ENCODE measurements around the gene SLC47A2. TPM values are rescaled to one million over a fixed set of nuclear protein-coding genes. Genes with fewer than 3 reads are reported as not detected.
"Not testable (repeated sequence)": the region's sequence is repeated elsewhere in the genome, so short reads cannot be mapped to it uniquely, and the experiment has no call there.

Gene SLC47A2
- not detected for total RNA-seq

DNA sequence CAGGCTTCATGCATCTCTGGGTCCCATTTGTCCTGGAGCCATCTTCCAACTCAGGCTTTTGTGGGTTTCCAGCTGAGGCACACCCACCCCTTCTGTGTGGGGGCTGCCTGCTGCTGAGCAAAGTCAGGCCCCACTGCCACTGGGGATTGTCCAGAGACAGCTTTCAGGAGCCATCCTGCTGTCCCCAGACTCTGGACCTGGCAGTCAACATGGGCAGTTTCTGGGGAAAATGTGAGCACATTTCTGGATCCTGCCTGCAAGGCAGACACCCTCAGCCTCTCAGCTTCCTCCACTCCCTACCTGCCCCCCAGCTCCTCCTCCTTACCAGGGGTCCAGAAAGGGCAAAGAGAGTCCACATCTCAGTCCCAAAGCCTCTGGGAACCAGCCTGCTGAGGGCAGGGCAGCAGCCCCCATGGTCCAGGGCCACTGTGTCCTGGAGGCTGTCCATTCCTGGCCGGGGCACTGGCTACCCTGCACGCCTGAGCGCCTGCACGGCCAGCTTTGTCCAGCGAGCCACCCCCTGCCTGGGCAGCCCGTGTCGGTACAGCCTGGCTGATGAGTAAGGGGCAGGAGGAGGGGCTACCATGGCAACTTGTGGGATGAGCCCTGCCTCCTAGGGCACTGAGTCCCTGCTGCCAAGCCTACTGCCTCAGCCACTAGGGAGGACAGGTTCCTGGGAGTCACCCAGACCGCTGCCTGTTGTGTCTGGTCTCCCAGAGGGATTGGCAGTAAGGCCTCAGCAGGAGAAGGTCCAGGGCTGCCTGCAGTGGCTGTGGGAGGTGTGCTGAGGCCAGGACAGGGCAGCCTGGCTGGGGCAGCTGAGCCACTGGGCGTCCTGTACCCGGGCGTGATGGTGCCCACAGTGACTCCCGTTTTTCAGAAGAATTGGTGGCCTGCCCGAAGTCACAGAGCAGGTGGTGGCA lies at the start of gene SLC47A2:
TSS of gene SLC47A2 (minus strand) at position 477 of the 923 bp plus-strand sequence. CDS start at position 448, 29 bp downstream.
- 67% methylated on average over 10 of the region's 13 CpGs for WGBS
- Histone ChIP-seq H3K27ac (no peak within 1 kb of the TSS), H3K4me3 (no peak within 1 kb of the TSS), H3K36me3 (no peaks in the 10 kb centered on the region), H3K4me1 (replicated peaks) (no peaks in the 10 kb centered on the region), H3K27me3 (replicated peaks; ENCODE audit: insufficient read depth) (no peaks in the 10 kb centered on the region), H3K9me3 (no peaks in the 10 kb centered on the region)
- TF ChIP-seq POLR2AphosphoS5 (IDR thresholded peaks at IDR 0.05) = no peak
- no peak for TF ChIP-seq POLR2A (IDR thresholded peaks at IDR 0.05)
- no peak for TF ChIP-seq CTCF (IDR thresholded peaks at IDR 0.05)
- intact Hi-C loops (cut with DNase I) = no loop called here
- no peak for DNase-seq (ENCODE audit: low spot score)

- TF ChIP-seq CTCF (IDR thresholded peaks at IDR 0.05) = no peak
- Histone ChIP-seq H3K27me3 (replicated peaks; ENCODE audit: insufficient read depth) (no peaks in the 10 kb centered on the region), H3K36me3 (no peaks in the 10 kb centered on the region), H3K4me3 (no peak overlapping the region), H3K27ac (no peak overlapping the region), H3K4me1 (replicated peaks) (no peaks in the 10 kb centered on the region), H3K9me3 (no peaks in the 10 kb centered on the region)
- WGBS = 71% methylated on average over 7 of the region's 7 CpGs
- intact Hi-C loops (cut with DNase I) = loop anchor here (1.0 kb wide), 1 partner anchor 252 kb away; no protein-coding TSS in a partner anchor
- DNase-seq (ENCODE audit: low spot score) = no peak
Observed at GRCh38 chr17:19766016-19766415, 49.6 kb upstream of the SLC47A2 start.

- not testable (repeated sequence) for H3K27ac ChIP-seq; H3K4me1 ChIP-seq (replicated peaks); H3K36me3 ChIP-seq; H3K27me3 ChIP-seq (replicated peaks; ENCODE audit: insufficient read depth); H3K9me3 ChIP-seq; DNase-seq (ENCODE audit: low spot score); H3K4me3 ChIP-seq
- WGBS = 94% methylated on average over 6 of the region's 6 CpGs
- intact Hi-C loops (cut with DNase I) = loop anchor here (5.0 kb wide), 2 partner anchors 117 to 402 kb away; partner anchors contain the start of genes ALDH3A2 and B9D1
Observed at GRCh38 chr17:19763991-19764390, 47.6 kb upstream of the SLC47A2 start.

- no peak for DNase-seq (ENCODE audit: low spot score)
- no peaks in the 10 kb centered on the region for H3K9me3 ChIP-seq
- no peaks in the 10 kb centered on the region for H3K36me3 ChIP-seq
- no peak overlapping the region for H3K27ac ChIP-seq
- WGBS = 96% methylated on average over 2 of the region's 2 CpGs
- H3K27me3 ChIP-seq (replicated peaks; ENCODE audit: insufficient read depth) = no peaks in the 10 kb centered on the region
- intact Hi-C loops (cut with DNase I) = loop anchor here (5.0 kb wide), 2 partner anchors 116 to 401 kb away; partner anchors contain the start of genes ALDH3A2 and B9D1
- no peak for TF ChIP-seq POLR2A (IDR thresholded peaks at IDR 0.05)
- no peak overlapping the region for H3K4me3 ChIP-seq
- H3K4me1 ChIP-seq (replicated peaks) = no peaks in the 10 kb centered on the region
Observed at GRCh38 chr17:19763416-19763815, 47.0 kb upstream of the SLC47A2 start.

- WGBS = 42% methylated on average over 12 of the region's 15 CpGs
- H3K4me3 ChIP-seq = no peak overlapping the region
- intact Hi-C loops (cut with DNase I) = loop anchor here (5.0 kb wide), 2 partner anchors 115 to 400 kb away; partner anchors contain the start of genes ALDH3A2 and B9D1
Observed at GRCh38 chr17:19762515-19762961, 46.2 kb upstream of the SLC47A2 start.

More at GRCh38 chr17:19762515-19762961, 46.2 kb upstream of the SLC47A2 start:
- no peak overlapping the region for H3K27ac ChIP-seq
- TF ChIP-seq CTCF (IDR thresholded peaks at IDR 0.05) = peak; percentile 43 to 78 (median 58)
- no peak for TF ChIP-seq POLR2A (IDR thresholded peaks at IDR 0.05)
- TF ChIP-seq POLR2AphosphoS5 (IDR thresholded peaks at IDR 0.05) = no peak
- H3K4me1 ChIP-seq (replicated peaks) = no peaks in the 10 kb centered on the region
- peak; percentile 38 for DNase-seq (ENCODE audit: low spot score)
- H3K27me3 ChIP-seq (replicated peaks; ENCODE audit: insufficient read depth) = no peaks in the 10 kb centered on the region
- H3K36me3 ChIP-seq = no peaks in the 10 kb centered on the region
- no peaks in the 10 kb centered on the region for H3K9me3 ChIP-seq
